DOHH2 (cell line): ENCODE data around the gene GLYR1.

Experiments used
- H3F3A ChIP-seq: fragments of 200-600 bp; sonication (generic), shearing (Covaris generic); 2 replicates; pipeline ENCODE4 v1.6.0; 2016; ENCODE audit warnings: antibody characterized with exemption, mild to moderate bottlenecking; ENCODE audit not compliant: control insufficient read depth, insufficient read depth
- H3K27ac ChIP-seq: fragments of 200-600 bp; sonication (generic); 2 replicates; pipeline ENCODE4 v1.5.1; 2014; ENCODE audit warnings: low read depth, mild to moderate bottlenecking, low read length, moderate library complexity
- H3K27me3 ChIP-seq: fragments of 200-600 bp; sonication (generic); 2 replicates; pipeline ENCODE4 v1.6.1; 2014; ENCODE audit warnings: mild to moderate bottlenecking, low read length, mixed read lengths; ENCODE audit not compliant: control insufficient read depth
- H3K36me3 ChIP-seq: fragments of 200-600 bp; sonication (generic); 2 replicates; pipeline ENCODE4 v1.6.1; 2014; ENCODE audit warnings: mild to moderate bottlenecking, low read length, moderate library complexity, mixed read lengths; ENCODE audit not compliant: control insufficient read depth
- H3K4me1 ChIP-seq: fragments of 200-600 bp; sonication (generic); 2 replicates; pipeline ENCODE4 v1.6.1; 2014; ENCODE audit warnings: mild to moderate bottlenecking, low read length, mixed read lengths; ENCODE audit not compliant: control insufficient read depth
- H3K4me2 ChIP-seq: fragments of 200-600 bp; sonication (generic); 2 replicates; pipeline ENCODE4 v1.6.0; 2014; ENCODE audit warnings: mild to moderate bottlenecking, low read length, moderate library complexity
- H3K4me3 ChIP-seq: fragments of 200-600 bp; sonication (generic); 2 replicates; pipeline ENCODE4 v1.5.1; 2014; ENCODE audit warnings: mild to moderate bottlenecking, low read length, mixed read lengths
- H3K79me2 ChIP-seq: fragments of 200-600 bp; sonication (generic); 2 replicates; pipeline ENCODE4 v1.6.1; 2014; ENCODE audit warnings: mild to moderate bottlenecking, low read length, mixed read lengths; ENCODE audit not compliant: control insufficient read depth
- H3K9me2 ChIP-seq: fragments of 200-600 bp; sonication (generic); replicated peaks from 2 replicates; pipeline ENCODE4 v1.6.1; 2014; ENCODE audit warnings: mild to moderate bottlenecking, low read length, mixed read lengths; ENCODE audit not compliant: control insufficient read depth
- H3K9me3 ChIP-seq: fragments of 200-600 bp; sonication (generic); 2 replicates; pipeline ENCODE4 v1.6.1; 2014; ENCODE audit warnings: antibody characterized with exemption, low read length, mixed read lengths; ENCODE audit not compliant: control insufficient read depth, insufficient read depth
- H4K20me1 ChIP-seq: fragments of 200-600 bp; sonication (generic); 2 replicates; pipeline ENCODE4 v1.6.0; 2014; ENCODE audit warnings: low read depth, mild to moderate bottlenecking, antibody characterized with exemption, low read length, moderate library complexity; ENCODE audit not compliant: control insufficient read depth, insufficient read depth
- CTCF ChIP-seq: fragments of 200-600 bp; sonication (generic); IDR thresholded peaks from one replicate; pipeline ENCODE4 v1.5.1; 2014; ENCODE audit warnings: antibody characterized with exemption, mild to moderate bottlenecking, low read depth, low read length; ENCODE audit not compliant: poor library complexity, severe bottlenecking
- EZH2phosphoT487 ChIP-seq: fragments of 200-600 bp; sonication (generic); IDR thresholded peaks from 2 replicates; pipeline ENCODE4 v1.6.1; 2017; ENCODE audit warnings: borderline replicate concordance, mild to moderate bottlenecking, antibody characterized with exemption, low read length, moderate library complexity, mixed read lengths

GLYR1 gene

GRCh38 chr16:4837733-4838501 lies 9.2 kb downstream of the GLYR1 start:
- Histone ChIP-seq H4K20me1 (no peaks in the 10 kb centered on the region), H3K79me2 (peaks cover 29% of the 10 kb centered on the region), H3F3A (no peaks in the 10 kb centered on the region), H3K4me3 (no peak overlapping the region), H3K27me3 (no peaks in the 10 kb centered on the region), H3K36me3 (peaks cover 85% of the 10 kb centered on the region), H3K27ac (no peak overlapping the region), H3K4me1 (no peaks in the 10 kb centered on the region), H3K4me2 (no peak overlapping the region), H3K9me2 (no peaks in the 10 kb centered on the region), H3K9me3 (no peaks in the 10 kb centered on the region)
- TF ChIP-seq CTCF, result no peak
- TF ChIP-seq EZH2phosphoT487, result no peak

DNA sequence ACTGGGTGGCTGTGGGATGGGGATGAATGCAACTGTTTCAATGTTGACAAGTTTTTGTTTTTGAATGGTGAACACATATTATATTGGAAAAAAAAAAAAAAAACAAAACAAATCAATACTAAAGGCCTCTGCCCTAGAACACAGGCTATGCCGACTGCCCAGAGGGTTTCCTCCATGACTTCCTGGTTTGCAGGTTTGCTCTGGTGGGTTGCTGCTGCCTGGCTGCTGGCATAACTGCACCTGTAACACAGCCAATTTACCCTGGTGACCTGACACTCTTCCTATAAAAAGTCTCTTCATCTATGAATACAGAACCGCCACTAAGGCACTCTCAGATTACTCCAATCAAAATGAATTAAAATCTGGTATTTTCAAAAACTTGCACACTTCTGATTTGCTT lies 10.4 kb downstream of the GLYR1 start:
- Histone ChIP-seq H4K20me1 (no peaks in the 10 kb centered on the region), H3K79me2 (peaks cover 28% of the 10 kb centered on the region), H3K9me2 (no peaks in the 10 kb centered on the region), H3K27ac (no peak overlapping the region), H3K4me2 (no peak overlapping the region), H3K4me1 (no peaks in the 10 kb centered on the region), H3K27me3 (no peaks in the 10 kb centered on the region), H3K9me3 (no peaks in the 10 kb centered on the region), H3K36me3 (peaks cover 88% of the 10 kb centered on the region), H3K4me3 (no peak overlapping the region), H3F3A (no peaks in the 10 kb centered on the region)
- TF ChIP-seq CTCF, result no peak
- TF ChIP-seq EZH2phosphoT487, result no peak

- no peaks in the 10 kb centered on the region for H4K20me1 ChIP-seq
- no peak overlapping the region for H3K4me2 ChIP-seq
- H3K27me3 ChIP-seq, result no peaks in the 10 kb centered on the region
- no peak overlapping the region for H3K4me3 ChIP-seq
- H3K4me1 ChIP-seq, result no peaks in the 10 kb centered on the region
- TF ChIP-seq EZH2phosphoT487 (no peak), CTCF (no peak)
- H3K27ac ChIP-seq, result no peak overlapping the region
- H3K79me2 ChIP-seq, result peaks cover 28% of the 10 kb centered on the region
- H3K36me3 ChIP-seq, result peaks cover 84% of the 10 kb centered on the region
- H3K9me2 ChIP-seq, result no peaks in the 10 kb centered on the region
- no peaks in the 10 kb centered on the region for H3F3A ChIP-seq
- H3K9me3 ChIP-seq, result no peaks in the 10 kb centered on the region
Measured at GRCh38 chr16:4833584-4833983, 13.5 kb downstream of the GLYR1 start.
